Middle frontal gyrus (tissue), 1 donor: ENCODE results near the gene PRIMPOL.
A peak's percentile ranks its signal among the peaks of the same experiment; 100 is the strongest.
"Not testable (repeated sequence)": the region's sequence is repeated elsewhere in the genome, so short reads cannot be mapped to it uniquely, and the experiment has no call there.

ENCODE experiments used
- DNase-seq: peaks from one replicate; pipeline ENCODE4 v3.0.0-alpha.2; 2015; ENCODE audit warnings: low spot score; ENCODE audit errors: extremely low spot score

The PRIMPOL gene, protein sequence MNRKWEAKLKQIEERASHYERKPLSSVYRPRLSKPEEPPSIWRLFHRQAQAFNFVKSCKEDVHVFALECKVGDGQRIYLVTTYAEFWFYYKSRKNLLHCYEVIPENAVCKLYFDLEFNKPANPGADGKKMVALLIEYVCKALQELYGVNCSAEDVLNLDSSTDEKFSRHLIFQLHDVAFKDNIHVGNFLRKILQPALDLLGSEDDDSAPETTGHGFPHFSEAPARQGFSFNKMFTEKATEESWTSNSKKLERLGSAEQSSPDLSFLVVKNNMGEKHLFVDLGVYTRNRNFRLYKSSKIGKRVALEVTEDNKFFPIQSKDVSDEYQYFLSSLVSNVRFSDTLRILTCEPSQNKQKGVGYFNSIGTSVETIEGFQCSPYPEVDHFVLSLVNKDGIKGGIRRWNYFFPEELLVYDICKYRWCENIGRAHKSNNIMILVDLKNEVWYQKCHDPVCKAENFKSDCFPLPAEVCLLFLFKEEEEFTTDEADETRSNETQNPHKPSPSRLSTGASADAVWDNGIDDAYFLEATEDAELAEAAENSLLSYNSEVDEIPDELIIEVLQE

DNA sequence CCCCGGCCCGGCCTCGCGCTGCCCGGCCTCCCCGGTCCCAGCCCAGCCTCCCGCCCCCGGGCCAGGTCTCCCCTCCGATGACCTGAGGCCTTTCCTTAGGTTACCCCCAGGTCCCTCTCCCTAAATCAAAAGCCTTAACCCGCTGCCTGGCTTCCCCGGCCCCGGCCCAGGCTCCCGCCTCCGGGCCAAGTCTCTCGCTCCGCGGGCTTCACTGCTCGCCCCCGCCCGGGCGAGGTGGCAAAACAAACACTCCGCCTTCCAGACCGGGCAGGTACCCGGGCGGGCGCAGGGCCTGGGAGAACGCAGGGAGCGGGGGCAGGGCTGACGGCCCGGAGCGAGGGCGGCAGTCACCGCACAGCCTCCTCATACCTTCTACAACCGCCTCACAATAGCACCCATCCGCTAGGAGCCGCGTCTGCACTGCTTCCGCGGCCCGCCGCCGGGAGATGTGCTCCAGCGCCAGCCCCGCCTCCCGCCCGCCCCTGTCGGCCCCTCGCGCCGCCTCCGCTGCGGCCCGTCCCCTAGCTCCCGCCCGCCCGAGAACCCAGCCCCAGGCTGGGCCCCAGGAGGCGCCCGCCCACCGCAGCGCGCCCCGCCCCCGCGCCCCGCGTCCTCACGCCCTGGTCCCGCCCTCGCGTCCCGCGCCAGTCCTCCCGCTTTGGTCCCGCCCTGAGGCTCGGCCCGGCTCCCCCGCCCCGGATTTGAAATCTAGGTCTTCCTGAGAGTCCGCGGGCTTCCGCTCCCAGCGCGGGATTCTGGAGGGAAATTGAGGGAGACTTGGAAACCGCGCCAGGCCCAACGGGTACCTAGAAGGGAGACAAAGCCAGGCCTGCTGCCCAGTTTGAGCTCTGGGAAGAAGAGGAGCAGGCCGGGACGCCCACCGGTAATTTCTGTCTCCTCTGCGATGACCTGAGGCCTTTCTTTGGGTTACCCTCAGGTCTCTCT is at the start of gene PRIMPOL, which contains the start of gene CASP3:
Gene PRIMPOL, plus strand, starts transcription at position 713 of the 945 bp plus-strand sequence. CDS start 7,403 bp downstream, outside the sequence.
Gene CASP3, minus strand, starts transcription at position 422 of the 945 bp plus-strand sequence. CDS start 10,994 bp downstream, outside the sequence.
- peak; percentile 88 for DNase-seq

DNA sequence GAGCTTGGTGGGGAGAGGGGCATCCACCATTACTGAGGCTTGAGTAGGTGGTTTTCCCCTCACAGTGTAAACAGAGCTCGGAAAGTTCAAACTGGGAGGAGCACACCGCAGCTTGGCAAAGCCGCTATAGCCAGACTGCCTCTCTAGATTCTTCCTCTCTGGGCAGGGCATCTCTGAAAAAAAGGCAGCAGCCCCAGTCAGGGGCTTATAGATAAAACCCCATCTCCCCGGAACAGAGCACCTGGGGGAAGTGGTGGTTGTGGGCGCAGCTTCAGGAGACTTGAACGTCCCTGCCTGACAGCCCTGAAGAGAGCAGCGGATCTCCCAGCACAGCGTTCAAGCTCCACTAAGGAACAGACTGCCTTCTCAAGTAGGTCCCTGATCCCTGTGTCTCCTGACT is 48.6 kb upstream of the PRIMPOL start:
- not testable (repeated sequence) for DNase-seq

DNA sequence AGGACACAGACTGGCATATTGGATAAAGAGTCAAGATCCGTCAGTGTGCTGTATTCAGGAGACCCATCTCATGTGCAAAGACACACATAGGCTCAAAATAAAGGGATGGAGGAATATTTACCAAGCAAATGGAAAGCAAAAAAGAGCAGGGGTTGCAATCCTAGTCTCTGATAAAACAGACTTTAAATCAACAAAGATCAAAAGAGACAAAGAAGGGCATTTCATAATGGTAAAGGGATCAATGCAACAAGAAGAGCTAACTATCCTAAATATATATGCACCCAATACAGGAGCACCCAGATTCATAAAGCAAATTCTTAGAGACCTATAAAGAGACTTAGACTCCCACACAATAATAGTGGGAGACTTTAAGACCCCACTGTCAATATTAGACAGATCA is 46.7 kb upstream of the PRIMPOL start:
- DNase-seq, result not testable (repeated sequence)

DNA sequence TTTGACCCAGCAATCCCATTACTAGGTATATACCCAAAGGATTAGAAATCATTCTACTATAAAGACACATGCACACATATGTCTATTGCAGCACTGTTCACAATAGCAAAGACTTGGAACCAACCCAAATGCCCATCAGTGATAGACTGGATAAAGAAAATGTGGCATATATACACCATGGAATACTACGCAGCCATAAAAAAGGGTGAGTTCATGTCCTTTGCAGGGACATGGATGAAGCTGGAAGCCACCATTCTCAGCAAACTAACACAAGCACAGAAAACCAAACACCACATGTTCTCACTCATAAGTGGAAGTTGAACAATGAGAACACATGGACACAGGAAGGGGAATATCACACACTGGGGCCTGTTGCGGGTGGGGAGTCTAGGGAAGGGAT is 42.1 kb upstream of the PRIMPOL start:
- DNase-seq, result not testable (repeated sequence)

DNA sequence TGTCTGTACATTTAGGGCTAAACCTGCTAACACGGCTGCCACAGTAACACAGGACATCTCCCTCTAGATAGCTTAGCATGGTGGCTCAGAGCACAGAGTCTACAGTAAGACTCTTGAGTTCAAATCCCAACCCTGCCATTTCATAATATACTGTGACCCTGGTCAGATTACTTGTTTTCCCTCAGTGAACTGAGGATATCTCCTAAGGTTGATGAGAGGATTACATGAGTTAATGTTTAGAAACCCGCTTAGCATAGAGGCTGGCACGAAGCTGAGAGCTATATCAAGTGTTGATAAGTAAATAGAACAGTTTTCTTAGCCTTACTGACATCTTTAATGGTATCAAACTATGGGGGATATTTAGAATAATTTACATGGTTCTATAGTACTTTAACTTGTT is 37.5 kb upstream of the PRIMPOL start:
- DNase-seq, result no peak

DNA sequence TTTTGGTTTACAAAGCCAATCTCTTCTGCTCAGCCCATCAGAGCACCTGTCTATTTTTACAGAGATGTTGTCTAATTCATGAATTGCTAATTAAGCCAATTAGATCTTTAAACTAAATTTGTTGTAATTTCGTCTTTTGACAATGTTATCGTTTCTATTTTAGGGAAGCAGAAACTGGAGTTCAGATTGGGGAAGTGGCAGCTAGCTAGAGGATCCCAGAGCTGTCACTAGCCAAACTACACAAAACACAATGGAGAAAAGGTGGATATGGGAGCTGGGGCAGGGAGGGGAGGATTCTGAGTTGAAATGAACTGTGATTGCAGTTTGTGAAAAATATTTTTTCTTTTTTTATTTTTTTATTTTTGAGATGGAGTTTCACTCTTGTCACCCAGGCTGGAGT is 36.1 kb upstream of the PRIMPOL start:
- DNase-seq, result no peak

DNA sequence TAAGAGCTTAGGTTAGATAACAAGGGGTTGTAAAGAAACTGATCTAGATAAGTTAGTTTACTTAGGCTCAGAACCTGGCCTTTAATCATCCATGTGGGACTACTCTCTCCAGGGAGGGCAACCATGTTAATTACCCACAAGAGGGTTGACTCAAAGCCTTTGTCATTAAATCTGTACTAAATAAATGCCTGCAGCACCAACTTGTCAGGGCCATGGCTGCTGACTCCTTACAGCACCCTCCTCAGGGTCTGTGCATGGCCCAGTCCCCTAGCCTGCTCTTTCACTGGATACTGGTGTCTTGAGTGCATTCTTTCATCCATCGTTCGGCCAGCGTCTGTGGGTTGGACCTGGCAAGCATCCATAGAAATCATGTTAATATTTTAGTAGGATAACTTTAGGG is 35.0 kb upstream of the PRIMPOL start:
- no peak for DNase-seq

DNA sequence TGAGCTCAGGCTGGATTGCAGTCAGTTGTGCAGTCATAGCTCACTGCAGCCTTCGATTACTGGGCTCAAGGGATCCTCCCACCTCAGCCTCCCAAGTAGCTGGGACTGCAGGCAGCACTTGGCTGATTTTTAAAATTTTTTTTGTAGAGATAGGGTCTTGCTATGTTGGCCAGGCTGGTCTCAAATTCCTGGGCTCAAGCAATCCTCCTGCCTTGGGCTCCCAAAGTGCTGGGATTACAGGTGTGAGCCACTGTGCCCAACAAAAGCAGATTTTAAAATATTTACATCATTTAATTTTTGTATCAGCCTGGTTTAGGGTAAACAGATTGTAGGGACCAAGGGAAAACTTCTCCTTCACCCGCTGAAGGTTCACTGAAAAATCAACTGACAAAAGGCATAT is 33.4 kb upstream of the PRIMPOL start:
- not testable (repeated sequence) for DNase-seq

DNA sequence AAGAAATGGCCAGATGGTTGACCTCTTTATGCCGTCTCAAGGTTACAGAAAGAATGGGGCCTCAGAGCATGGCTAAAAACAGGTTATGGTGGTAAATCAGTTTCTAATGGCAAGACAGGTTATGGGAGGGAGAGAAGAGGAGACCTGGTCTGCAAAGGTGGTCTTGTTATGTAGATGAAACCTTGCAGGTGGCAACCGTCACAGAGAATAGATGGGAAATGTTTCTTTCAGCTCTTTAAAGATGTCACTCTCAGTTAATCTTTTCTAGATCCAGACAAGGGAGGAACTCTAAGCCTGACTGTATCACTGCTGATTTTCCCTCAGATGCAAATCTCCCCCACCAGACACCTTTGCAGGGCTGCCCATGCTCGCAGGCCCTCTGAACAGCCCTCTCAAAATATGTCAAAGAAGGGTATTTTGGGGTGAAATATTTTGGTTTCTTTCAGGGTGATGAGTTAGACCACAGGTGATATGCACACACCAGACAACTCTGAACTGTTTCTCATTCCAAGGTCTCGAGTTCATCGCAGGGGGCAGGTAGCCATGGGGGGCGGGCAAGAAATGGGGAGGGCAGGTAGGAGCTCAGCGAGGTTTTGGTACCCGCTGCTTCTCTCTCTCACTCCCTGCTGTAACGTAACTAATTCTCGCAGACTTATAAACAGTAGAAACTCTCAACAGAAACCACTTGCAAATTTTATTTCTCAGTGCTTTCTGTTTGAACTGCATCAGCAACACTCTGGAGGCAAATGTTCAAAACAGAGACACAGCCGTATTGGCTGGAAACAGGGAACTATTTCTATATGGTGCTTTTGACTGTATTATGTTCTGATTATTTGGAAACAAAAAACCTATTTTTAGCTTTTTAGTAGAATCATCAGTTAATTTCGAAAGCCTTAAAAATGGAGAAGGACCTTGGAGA is 32.6 kb upstream of the PRIMPOL start:
- DNase-seq, result no peak

DNA sequence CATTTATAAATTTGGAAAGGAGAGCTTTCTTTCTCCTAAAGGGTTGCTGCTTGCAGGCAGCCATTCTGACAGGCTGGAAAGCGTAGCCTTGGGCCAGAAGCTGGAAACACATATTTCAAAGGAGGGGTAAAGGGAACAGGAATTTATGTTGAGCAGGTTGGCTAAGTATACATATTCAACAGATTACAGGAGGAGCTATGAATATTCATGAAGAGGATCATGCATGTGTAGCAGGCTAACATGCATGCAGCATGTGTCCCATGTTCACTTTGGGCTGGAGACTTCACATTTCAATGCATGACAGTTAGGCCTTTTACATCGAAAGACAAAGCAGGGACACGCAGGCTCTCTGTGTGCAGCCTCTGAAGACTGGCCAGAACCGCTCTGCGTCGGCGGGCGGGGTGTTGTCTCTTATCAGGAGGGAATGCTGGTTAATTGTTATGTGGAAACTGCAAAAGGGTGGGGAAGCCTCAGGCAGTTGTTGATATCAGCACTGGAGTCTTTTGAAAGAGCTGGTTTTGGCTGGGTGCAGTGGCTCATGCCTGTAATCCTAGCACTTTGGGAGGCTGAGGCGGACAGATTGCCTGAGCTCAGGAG is 31.8 kb upstream of the PRIMPOL start:
- no peak for DNase-seq

DNA sequence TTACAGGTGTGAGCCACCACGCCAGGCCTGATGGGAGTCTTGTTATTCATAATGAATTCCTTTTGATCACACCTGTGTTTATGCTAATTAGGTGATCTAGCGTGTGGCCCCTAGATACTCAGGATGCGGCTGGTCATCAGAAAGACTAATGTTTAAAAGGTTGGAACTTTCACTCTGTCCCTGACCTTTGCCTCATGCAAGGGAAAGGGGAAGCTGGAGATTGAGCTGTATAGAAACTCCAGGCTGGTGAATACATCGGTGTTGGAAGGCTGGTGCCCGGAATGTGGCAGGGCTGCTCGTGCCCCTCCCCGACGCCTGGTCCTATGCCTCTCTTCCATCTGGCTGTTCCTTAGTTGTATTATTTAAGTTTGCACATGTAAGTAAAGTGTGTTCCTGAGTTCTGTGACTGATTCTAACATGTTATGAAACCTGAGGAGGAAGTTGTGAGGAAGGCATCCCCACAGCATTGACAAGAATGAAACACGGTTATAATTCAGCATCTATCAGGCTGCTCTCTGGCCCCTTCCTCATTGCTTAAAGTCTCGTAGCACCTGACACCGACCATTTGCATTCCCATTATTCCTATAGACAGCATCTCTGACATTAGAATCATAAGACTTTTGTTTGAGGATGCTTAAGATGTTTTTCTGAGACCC is 29.2 kb upstream of the PRIMPOL start:
- DNase-seq, result no peak

DNA sequence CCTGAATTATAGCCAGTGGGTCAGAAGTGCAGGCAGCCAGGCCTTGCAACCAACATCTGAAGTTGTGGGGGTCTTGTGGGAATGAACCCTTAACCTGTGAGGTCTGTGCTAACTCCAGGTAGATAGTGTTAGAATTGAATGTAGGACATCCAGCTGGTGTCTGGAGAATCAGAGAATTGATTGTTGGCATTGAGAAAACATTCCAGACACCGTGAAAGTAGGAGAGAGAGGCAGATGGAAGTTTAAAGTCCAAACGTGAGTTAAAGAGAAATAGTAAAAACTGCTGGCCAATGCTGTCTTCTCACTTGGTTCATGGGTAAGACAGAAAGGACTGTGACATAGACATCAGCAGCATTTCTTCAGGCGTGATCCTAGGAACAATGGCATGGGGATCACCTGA is 28.0 kb upstream of the PRIMPOL start:
- DNase-seq, result no peak

DNA sequence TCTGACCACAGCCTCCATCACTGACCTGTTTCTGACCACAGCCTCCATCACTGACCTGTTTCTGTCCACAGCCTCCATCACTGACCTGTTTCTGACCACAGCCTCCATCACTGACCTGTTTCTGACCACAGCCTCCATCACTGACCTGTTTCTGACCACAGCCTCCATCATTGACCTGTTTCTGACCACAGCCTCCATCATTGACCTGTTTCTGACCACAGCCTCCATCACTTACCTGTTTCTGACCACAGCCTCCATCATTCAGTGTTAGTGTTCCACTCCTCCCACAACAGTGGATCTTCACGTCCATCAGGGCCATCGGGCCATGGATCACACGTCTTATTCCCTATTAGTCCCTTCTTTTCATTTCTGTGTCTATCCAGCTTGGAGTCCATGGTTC is 25.0 kb upstream of the PRIMPOL start:
- DNase-seq, result not testable (repeated sequence)

DNA sequence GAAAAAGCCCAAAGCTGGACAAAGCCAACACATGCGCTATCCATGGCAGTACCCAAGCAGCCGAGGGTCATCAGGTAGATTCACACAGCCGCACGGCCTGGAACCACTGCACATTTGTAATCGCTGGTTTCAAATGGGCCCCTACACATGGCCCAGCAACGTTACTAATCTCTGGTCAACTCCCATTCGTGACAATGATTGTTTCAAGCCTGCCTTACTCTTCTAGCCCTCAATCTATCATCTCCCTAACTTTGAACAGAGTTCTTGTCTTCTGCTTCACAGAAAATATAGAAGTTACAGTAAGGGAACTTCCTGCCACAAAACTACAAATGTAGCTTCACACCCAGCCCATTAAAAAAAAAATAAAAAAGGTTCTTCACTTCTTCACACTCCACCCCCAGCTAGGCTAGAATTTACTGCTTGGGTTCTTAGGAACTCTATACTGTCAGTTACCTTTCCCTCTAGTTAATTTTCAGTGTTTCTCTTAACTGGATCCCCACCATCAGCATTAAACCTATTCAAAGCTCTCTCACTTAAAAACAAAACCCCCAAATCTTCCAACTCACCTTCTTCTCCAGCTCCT is 24.5 kb upstream of the PRIMPOL start:
- DNase-seq, result no peak

DNA sequence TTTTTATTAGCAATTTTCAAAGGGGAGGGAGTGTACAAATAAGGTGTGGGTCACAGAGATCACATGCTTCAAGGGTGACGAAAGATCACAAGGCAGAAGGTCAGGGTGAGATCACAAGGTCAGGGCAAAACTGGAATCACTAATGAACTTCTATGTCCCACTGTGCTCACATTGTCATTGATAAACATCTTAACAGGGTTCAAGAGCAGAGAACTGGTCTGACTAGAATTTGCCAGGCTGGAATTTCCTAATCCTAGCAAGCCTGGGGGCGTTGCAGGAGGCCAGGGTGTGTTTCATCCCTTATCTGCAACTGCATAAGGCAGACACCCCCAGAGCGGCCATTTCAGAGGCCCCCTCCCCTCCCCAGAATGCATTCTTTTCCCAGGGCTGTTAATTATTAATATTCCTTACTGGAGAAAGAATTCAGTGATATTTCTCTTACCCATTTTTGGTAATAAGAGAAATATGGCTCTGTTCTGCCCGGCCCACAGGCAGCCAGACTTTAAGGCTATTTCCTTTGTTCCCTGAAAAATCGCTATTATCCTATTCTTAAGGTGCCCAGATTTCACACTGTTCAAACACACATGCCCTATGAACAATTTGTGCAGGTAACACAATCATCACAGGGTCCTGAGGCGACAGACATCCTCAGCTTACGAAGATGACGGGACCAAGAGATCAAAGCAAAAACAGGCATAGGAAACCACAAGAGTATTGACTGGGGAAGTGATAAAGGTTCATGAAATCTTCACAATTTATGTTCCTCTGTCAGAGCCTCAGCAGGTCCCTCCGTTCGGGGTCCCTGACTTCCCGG is 23.5 kb upstream of the PRIMPOL start:
- DNase-seq, result not testable (repeated sequence)

DNA sequence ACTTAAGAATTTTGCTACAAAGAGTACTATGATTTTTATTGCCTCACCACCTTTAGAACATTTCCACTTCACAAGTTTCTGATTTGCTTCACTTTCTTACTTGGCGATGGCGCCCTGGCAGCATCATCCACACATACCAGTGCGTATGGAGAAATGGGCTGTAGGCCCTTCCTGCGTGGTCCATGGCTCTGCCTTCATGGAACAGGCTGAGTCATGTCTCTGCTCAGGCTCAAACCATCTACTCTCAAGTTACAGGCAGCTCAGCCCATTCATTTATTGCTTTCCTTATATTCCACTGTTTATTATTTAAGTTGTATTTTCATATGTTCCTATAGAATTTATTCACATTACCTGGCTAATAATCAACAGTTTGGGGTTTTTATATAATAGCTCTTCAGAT is 21.4 kb upstream of the PRIMPOL start:
- DNase-seq, result no peak

DNA sequence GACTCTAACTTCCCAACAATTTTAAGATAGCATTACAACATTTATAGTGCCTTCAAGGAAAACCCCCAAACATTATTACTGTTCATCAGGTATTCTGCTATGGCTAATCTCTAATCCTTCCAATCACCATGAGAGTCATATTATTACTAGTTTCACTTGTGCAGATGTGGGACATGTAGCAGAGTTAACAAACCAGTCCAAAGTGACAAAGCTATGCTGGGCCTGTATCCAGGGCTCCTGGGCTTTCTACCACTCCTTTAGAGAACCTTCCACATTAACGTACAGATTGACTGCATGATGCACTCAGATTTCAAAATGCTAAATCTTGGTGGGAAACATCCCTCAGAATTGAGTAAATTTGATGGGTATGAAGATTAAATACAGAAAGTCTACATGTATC is 16.7 kb upstream of the PRIMPOL start:
- no peak for DNase-seq

DNA sequence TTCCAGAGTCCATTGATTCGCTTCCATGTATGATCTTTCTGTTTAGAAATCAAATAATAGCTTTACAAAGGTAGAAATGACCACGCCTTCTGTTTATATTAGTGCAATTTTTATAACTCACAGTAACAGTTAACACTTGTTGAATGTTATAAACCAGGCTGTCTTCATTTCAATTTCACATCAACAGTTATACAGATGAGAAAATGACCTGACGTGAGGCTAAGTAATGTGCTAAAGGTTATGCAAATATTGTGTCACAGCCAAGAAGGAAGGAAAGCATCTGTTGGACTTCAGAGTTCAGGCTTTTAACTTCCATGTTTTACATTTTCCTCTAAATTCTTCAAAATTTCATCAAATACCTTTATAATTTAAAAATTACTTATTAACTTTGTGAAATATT is 14.2 kb upstream of the PRIMPOL start:
- no peak for DNase-seq

DNA sequence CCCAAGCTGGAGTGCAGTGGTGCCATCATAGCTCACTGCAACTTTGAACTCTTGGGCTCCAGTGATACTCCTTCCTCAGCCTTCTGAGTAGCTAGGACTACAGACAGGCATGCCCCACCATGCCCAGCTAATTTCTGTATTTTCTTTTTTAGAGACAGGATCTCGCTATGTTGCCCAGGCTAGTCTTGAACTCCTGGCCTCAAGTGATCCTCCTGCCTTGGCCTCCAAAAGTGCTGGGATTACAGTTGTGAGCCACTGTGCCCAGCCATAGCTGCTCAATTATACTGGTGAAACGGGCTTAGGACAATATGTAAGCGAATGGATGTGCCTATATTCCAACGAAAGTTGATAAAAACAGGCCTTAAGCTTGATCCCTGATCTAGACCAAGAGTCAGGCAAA is 13.4 kb upstream of the PRIMPOL start:
- no peak for DNase-seq
